Smooth muscle cell (in vitro differentiated cells): Measurements from ENCODE around the gene CCHCR1. TPM values are rescaled to one million over a fixed set of nuclear protein-coding genes. Genes with fewer than 3 reads are reported as not detected.
"Not testable (repeated sequence)": the region's sequence is repeated elsewhere in the genome, so short reads cannot be mapped to it uniquely, and the experiment has no call there.

Experiments
- DNase-seq: peaks from one replicate; lab custom pipeline; 2025; ENCODE audit not compliant: unreplicated experiment; lab: John Stamatoyannopoulos, UW
- H2AFZ ChIP-seq: fragments of 200-600 bp; sonication (generic); 2 replicates; pipeline ENCODE4 v1.6.0; 2016; ENCODE audit warnings: antibody characterized with exemption, low read depth, mild to moderate bottlenecking
- H3F3A ChIP-seq: fragments of 200-600 bp; sonication (generic); 2 replicates; pipeline ENCODE4 v1.6.0; 2017; ENCODE audit warnings: antibody characterized with exemption, low read depth
- H3K27ac ChIP-seq: fragments of 200-600 bp; sonication (generic); 2 replicates; pipeline ENCODE4 v1.5.1; 2016; ENCODE audit warnings: low read depth, mild to moderate bottlenecking
- H3K27me3 ChIP-seq: fragments of 200-600 bp; sonication (generic); 2 replicates; pipeline ENCODE4 v1.6.1; 2016; ENCODE audit warnings: low read depth, mild to moderate bottlenecking
- H3K36me3 ChIP-seq: fragments of 200-600 bp; sonication (generic); 2 replicates; pipeline ENCODE4 v1.5.1; 2016; ENCODE audit warnings: low read depth
- H3K4me1 ChIP-seq: fragments of 200-600 bp; sonication (generic); 2 replicates; pipeline ENCODE4 v1.5.1; 2016; ENCODE audit warnings: low read depth
- H3K4me2 ChIP-seq: fragments of 200-600 bp; sonication (generic); 2 replicates; pipeline ENCODE4 v1.6.0; 2016; ENCODE audit warnings: mild to moderate bottlenecking
- H3K4me3 ChIP-seq: fragments of 200-600 bp; sonication (generic); 2 replicates; pipeline ENCODE4 v1.5.1; 2016; ENCODE audit warnings: mild to moderate bottlenecking
- H3K79me2 ChIP-seq: fragments of 200-600 bp; sonication (generic); 2 replicates; pipeline ENCODE4 v1.6.0; 2016; ENCODE audit warnings: low read depth, mild to moderate bottlenecking
- H3K9ac ChIP-seq: fragments of 200-600 bp; sonication (generic); 2 replicates; pipeline ENCODE4 v1.6.0; 2016; ENCODE audit warnings: low read depth
- H3K9me3 ChIP-seq: fragments of 200-600 bp; sonication (generic); replicated peaks from 2 replicates; pipeline ENCODE4 v1.5.1; 2016; ENCODE audit warnings: low read depth
- H4K20me1 ChIP-seq: fragments of 200-600 bp; sonication (generic); 2 replicates; pipeline ENCODE4 v1.6.0; 2016; ENCODE audit warnings: low read depth
- CTCF ChIP-seq: fragments of 200-600 bp; sonication (generic); IDR thresholded peaks from 2 replicates; pipeline ENCODE4 v1.5.1; 2017; ENCODE audit warnings: borderline replicate concordance, mild to moderate bottlenecking, antibody characterized with exemption; ENCODE audit not compliant: insufficient read depth, poor library complexity, severe bottlenecking
- WGBS: methylation state at CpG from one replicate; pipeline ENCODE4 v1.1.7; 2016; ENCODE audit warnings: low lambda C conversion rate; 5-methylcytosine and 5-hydroxymethylcytosine counted together
- polyA plus RNA-seq: library from polyadenylated mRNA; unstranded; fragments of >200 nt; fragmentation: Nextera tagmentation; extraction: Ambion mirVana; gene quantifications from 2 replicates; pipeline ENCODE4 v1.2.1, GENCODE V29; 2016
- total RNA-seq: library from RNA; depleted of rRNA; stranded (reverse); fragments of >200 nt; gene quantifications from 2 replicates; pipeline ENCODE4 v1.2.3, GENCODE V29; 2014

The CCHCR1 gene
- total and polyA plus RNA-seq, 2 experiments from 2014 or later, result 8.2 to 15.0 TPM

GRCh38 chr6:31190488-31190887 is 32.9 kb upstream of the CCHCR1 start:
- Histone ChIP-seq H3K9me3 (no peaks in the 10 kb centered on the region), H3K79me2 (no peaks in the 10 kb centered on the region), H3K36me3 (no peaks in the 10 kb centered on the region), H3F3A (no peaks in the 10 kb centered on the region), H4K20me1 (no peaks in the 10 kb centered on the region), H3K27me3 (no peaks in the 10 kb centered on the region), H3K9ac (no peak overlapping the region), H3K4me1 (no peaks in the 10 kb centered on the region), H3K4me2 (no peak overlapping the region), H2AFZ (no peak overlapping the region), H3K27ac (no peak overlapping the region), H3K4me3 (no peak overlapping the region)
- WGBS, result 94% methylated on average over 4 of the region's 4 CpGs
- TF ChIP-seq CTCF, result no peak
- no peak for DNase-seq

GRCh38 chr6:31189223-31189622 is 31.6 kb upstream of the CCHCR1 start:
- not testable (repeated sequence) for H3K9me3 ChIP-seq, DNase-seq, H4K20me1 ChIP-seq, H3K36me3 ChIP-seq, H3K4me1 ChIP-seq, H3K79me2 ChIP-seq, H3F3A ChIP-seq, H3K9ac ChIP-seq, H3K4me2 ChIP-seq, H3K27ac ChIP-seq, H3K27me3 ChIP-seq, H2AFZ ChIP-seq, H3K4me3 ChIP-seq
- 70% methylated on average over 3 of the region's 3 CpGs for WGBS

- WGBS, result 91% methylated on average over 5 of the region's 5 CpGs
- Histone ChIP-seq H3K79me2 (no peaks in the 10 kb centered on the region), H3F3A (no peaks in the 10 kb centered on the region)
Observed at GRCh38 chr6:31187780-31188194, 30.2 kb upstream of the CCHCR1 start.

GRCh38 chr6:31186052-31186734 is 28.6 kb upstream of the CCHCR1 start:
- Histone ChIP-seq H3K4me2 (no peak overlapping the region), H2AFZ (no peak overlapping the region), H3K4me1 (no peaks in the 10 kb centered on the region), H3K27ac (no peak overlapping the region), H3F3A (no peaks in the 10 kb centered on the region), H3K79me2 (no peaks in the 10 kb centered on the region), H3K9me3 (no peaks in the 10 kb centered on the region), H3K9ac (no peak overlapping the region), H3K4me3 (no peak overlapping the region), H4K20me1 (no peaks in the 10 kb centered on the region), H3K27me3 (no peaks in the 10 kb centered on the region), H3K36me3 (no peaks in the 10 kb centered on the region)
- 85% methylated on average over 24 of the region's 24 CpGs for WGBS
- no peak for DNase-seq
- no peak for TF ChIP-seq CTCF

More at GRCh38 chr6:31187780-31188194, 30.2 kb upstream of the CCHCR1 start:
- H3K4me2 ChIP-seq, result no peak overlapping the region
- H3K4me3 ChIP-seq, result no peak overlapping the region
- no peak for TF ChIP-seq CTCF
- no peaks in the 10 kb centered on the region for H4K20me1 ChIP-seq
- H3K27ac ChIP-seq, result no peak overlapping the region
- H3K9ac ChIP-seq, result no peak overlapping the region
- no peaks in the 10 kb centered on the region for H3K27me3 ChIP-seq
- no peaks in the 10 kb centered on the region for H3K36me3 ChIP-seq
- H3K9me3 ChIP-seq, result no peaks in the 10 kb centered on the region
- no peak overlapping the region for H2AFZ ChIP-seq
- DNase-seq, result no peak
- no peaks in the 10 kb centered on the region for H3K4me1 ChIP-seq

GRCh38 chr6:31185695-31186051 is 28.1 kb upstream of the CCHCR1 start:
- whole genome bisulfite sequencing, result 95% methylated on average over 4 of the region's 4 CpGs
- DNase-seq, H3K27me3 ChIP-seq, H3K79me2 ChIP-seq, H3K27ac ChIP-seq, H3K9me3 ChIP-seq, H3F3A ChIP-seq, H2AFZ ChIP-seq, H3K4me2 ChIP-seq, H3K4me3 ChIP-seq, H3K9ac ChIP-seq, H3K36me3 ChIP-seq, H3K4me1 ChIP-seq, H4K20me1 ChIP-seq: not testable (repeated sequence)

- not testable (repeated sequence) for H3F3A ChIP-seq, H4K20me1 ChIP-seq, H3K4me2 ChIP-seq, H3K9me3 ChIP-seq, DNase-seq, H2AFZ ChIP-seq, H3K79me2 ChIP-seq, H3K36me3 ChIP-seq, H3K9ac ChIP-seq, H3K27me3 ChIP-seq, H3K4me1 ChIP-seq, H3K27ac ChIP-seq, H3K4me3 ChIP-seq
- WGBS, result 74% methylated on average over 6 of the region's 6 CpGs
Observed at GRCh38 chr6:31183859-31184258, 26.3 kb upstream of the CCHCR1 start.
